Left ventricle myocardium inferior (tissue), 1 donor: Measurements from ENCODE around the gene TBCD. TPM values are rescaled to one million over a fixed set of nuclear protein-coding genes. Genes with fewer than 3 reads are reported as not detected.
A peak's percentile ranks its signal among the peaks of the same experiment; 100 is the strongest.

Source experiments
- DNase-seq: peaks from one replicate; pipeline ENCODE4 v3.0.0-alpha.2; 2020
- H3K27ac ChIP-seq: fragments of 200-600 bp; replicated peaks from 2 replicates; pipeline ENCODE4 v1.8.0; 2021
- H3K27me3 ChIP-seq: fragments of 200-600 bp; 2 replicates; pipeline ENCODE4 v1.8.0; 2021; ENCODE audit warnings: low read depth
- H3K36me3 ChIP-seq: fragments of 200-600 bp; 2 replicates; pipeline ENCODE4 v1.8.0; 2021
- H3K4me1 ChIP-seq: fragments of 200-600 bp; 2 replicates; pipeline ENCODE4 v1.8.0; 2021
- H3K4me3 ChIP-seq: fragments of 200-600 bp; 2 replicates; pipeline ENCODE4 v1.8.0; 2021; ENCODE audit warnings: mild to moderate bottlenecking, moderate library complexity
- H3K9me3 ChIP-seq: fragments of 200-600 bp; replicated peaks from 2 replicates; pipeline ENCODE4 v1.8.0; 2021
- intact Hi-C: fragments of 100-400 bp; cut with micrococcal nuclease; formaldehyde crosslinking; loops from one replicate; pipeline ENCODE4 v1.11.0; 2022
- total RNA-seq: library from RNA; stranded (reverse); fragmentation: NEBNext Ultra II Directional; extraction: Animal tissue kit (Norgen Biotek cat#: 25700); gene quantifications from one replicate; pipeline ENCODE4 v1.2.1, GENCODE V29; 2021
- TF ChIP-seq, protein P1 (sequence below): fragments of 200-600 bp; IDR thresholded peaks from 2 replicates; pipeline ENCODE4 v1.8.0; 2021; ENCODE audit warnings: antibody characterized with exemption, mild to moderate bottlenecking, borderline replicate concordance
- donor health status: DM: no; HTN: yes; CAD: no; lungs with severe emphysema.

Gene TBCD
- total RNA-seq, 1 donor from 2014 or later: 48.0 TPM

DNA sequence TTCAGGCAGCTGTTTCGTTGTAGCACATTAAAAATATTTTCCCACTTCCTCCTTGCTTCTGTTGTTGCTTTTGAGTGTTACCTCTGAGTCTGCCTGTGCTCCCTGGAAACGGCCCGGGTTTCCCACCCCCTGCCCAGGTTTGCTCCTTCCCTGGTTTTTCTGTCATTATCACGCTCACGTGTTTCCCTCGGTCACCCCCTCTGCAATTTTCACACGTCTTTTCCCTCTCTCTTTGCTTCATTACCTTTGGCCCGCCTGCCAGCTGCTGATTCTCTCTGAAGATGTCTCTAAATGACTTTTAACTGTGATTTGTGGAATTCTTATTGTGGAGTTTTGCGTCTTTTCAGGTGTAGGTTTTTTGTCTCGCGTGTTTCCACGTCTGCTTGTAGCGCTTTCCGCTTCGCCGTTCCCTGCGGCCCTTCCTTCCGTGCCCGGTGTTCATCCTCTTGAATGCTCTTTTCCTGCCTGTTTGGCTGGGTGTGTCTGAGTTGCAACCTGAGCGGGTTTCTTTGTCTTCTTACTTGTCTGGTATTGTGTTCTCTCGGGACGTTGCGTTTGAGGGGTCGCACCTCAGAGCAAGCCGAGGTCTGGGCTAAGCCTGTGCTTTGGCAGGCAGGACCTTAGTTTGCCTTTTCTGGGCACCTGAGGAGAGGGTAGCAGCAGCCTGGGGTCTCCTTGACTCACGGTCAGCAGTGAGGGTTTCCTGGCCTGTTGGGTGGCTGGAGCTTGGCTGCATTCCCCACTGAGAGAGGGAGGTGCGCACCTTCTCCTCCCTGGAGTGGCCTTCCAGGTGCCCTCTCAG lies 184.3 kb downstream of the TBCD start:
- no peak overlapping the region for H3K4me3 ChIP-seq

DNA sequence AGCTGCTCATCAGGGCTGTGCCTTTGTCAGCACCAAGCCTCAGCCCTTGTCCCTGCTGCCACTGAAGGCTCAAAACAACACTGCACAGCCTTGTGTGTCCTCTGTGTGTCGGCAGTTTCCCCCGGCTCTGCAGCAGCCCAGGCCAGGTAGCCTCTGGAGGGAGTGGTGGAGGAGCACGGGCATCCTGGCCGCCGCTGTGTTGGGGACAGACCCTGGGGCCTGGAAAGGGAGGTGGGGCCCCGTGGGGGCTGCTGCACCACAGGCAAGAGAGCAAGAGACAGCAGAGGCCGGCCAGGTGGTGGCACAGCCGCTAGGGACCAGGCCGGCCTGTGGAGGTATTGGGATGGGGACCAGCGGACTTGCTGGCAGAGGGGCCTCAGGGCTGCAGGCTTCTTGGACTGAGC lies 184.9 kb downstream of the TBCD start:
- peak; percentile 12 for DNase-seq
- TF ChIP-seq, protein P1, sequence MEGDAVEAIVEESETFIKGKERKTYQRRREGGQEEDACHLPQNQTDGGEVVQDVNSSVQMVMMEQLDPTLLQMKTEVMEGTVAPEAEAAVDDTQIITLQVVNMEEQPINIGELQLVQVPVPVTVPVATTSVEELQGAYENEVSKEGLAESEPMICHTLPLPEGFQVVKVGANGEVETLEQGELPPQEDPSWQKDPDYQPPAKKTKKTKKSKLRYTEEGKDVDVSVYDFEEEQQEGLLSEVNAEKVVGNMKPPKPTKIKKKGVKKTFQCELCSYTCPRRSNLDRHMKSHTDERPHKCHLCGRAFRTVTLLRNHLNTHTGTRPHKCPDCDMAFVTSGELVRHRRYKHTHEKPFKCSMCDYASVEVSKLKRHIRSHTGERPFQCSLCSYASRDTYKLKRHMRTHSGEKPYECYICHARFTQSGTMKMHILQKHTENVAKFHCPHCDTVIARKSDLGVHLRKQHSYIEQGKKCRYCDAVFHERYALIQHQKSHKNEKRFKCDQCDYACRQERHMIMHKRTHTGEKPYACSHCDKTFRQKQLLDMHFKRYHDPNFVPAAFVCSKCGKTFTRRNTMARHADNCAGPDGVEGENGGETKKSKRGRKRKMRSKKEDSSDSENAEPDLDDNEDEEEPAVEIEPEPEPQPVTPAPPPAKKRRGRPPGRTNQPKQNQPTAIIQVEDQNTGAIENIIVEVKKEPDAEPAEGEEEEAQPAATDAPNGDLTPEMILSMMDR: no peak
- Histone ChIP-seq H3K27me3 (no peaks in the 10 kb centered on the region), H3K4me1 (no peaks in the 10 kb centered on the region), H3K9me3 (no peaks in the 10 kb centered on the region), H3K27ac (no peak overlapping the region), H3K4me3 (no peak overlapping the region), H3K36me3 (peaks cover 93% of the 10 kb centered on the region)
- intact Hi-C loops: no loop called here

More for the DNA sequence above, 184.3 kb downstream of the TBCD start:
- Histone ChIP-seq H3K27me3 (no peaks in the 10 kb centered on the region), H3K9me3 (no peaks in the 10 kb centered on the region), H3K4me1 (peaks cover 4% of the 10 kb centered on the region), H3K36me3 (peaks cover 91% of the 10 kb centered on the region), H3K27ac (no peak overlapping the region)
- TF ChIP-seq, protein P1: no peak
- intact Hi-C loops: no loop called here
- DNase-seq: peak; percentile 11

DNA sequence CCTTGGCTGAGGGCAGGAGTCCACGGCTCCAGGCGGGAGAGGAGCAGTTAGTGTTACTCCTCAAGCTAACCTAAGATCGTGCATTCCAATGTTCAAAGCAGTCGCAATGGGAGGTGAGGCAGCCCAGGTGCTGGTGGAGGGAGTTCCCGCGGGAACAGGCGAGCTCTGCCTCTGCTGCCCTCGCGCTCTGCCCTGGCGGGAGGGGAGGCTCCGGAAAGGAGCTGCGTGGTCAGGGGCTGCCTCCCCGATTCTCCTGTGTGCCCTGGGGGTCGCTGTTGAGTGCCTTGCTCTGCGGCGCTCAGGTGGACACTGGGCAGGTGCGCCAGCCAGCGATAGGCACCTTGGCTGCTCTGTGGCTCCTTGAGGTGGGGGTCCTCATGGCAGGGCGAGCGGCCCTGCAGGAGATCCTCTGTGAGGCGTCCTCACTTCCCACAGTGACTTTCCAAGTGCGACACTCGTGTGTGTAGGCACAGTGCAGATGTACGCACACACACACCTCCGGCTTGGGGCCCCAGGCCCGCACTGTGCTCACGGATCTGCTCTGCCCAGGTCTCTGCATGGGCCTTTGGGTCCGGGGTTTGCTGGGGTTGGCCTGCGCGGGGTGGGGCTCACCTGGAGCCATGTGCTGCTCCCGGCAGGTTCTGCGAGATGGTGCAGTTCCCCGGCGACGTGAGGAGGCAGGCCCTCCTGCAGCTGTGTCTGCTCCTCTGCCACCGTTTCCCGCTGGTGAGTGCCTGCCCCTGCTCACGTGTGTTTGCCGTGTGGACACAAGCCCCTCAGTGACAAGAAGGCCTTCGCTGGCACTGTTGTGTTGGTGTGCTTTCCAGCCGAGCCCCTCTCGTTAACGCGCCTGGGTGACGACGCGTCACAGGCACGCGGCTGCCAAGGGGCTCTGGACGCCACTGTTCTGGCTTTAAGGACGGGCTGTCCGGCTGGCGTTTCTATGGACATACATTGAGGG lies 185.8 kb downstream of the TBCD start:
- TF ChIP-seq, protein P1: no peak
- Histone ChIP-seq H3K9me3 (no peaks in the 10 kb centered on the region), H3K27me3 (no peaks in the 10 kb centered on the region), H3K4me1 (no peaks in the 10 kb centered on the region), H3K36me3 (peaks cover 96% of the 10 kb centered on the region), H3K4me3 (no peak overlapping the region), H3K27ac (no peak overlapping the region)
- intact Hi-C loops: no loop called here
- peak; percentile 13 for DNase-seq

DNA sequence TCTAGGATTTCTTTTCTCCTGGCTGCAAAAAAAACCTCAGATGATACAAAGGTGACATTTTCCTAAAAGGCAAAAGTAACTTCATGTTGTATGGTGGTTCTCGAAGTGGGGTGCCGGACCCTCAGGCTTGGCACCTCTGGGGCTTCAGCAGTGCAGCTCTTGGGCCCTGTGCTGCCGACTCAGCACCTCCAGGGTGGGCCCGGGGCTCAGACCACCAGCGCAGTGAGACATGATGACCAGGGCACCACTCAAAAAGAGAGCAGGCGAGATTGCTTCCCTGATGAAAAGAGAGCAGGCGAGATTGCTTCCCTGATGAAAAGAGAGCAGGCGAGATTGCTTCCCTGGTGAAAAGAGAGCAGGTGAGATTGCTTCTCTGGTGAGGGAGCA lies 186.6 kb downstream of the TBCD start:
- no peak overlapping the region for H3K4me3 ChIP-seq
- intact Hi-C loops: no loop called here
- DNase-seq: peak; percentile 7
- TF ChIP-seq, protein P1: no peak
- no peaks in the 10 kb centered on the region for H3K9me3 ChIP-seq
- H3K36me3 ChIP-seq: peaks cover 96% of the 10 kb centered on the region
- no peak overlapping the region for H3K27ac ChIP-seq
- H3K27me3 ChIP-seq: no peaks in the 10 kb centered on the region
- no peaks in the 10 kb centered on the region for H3K4me1 ChIP-seq

DNA sequence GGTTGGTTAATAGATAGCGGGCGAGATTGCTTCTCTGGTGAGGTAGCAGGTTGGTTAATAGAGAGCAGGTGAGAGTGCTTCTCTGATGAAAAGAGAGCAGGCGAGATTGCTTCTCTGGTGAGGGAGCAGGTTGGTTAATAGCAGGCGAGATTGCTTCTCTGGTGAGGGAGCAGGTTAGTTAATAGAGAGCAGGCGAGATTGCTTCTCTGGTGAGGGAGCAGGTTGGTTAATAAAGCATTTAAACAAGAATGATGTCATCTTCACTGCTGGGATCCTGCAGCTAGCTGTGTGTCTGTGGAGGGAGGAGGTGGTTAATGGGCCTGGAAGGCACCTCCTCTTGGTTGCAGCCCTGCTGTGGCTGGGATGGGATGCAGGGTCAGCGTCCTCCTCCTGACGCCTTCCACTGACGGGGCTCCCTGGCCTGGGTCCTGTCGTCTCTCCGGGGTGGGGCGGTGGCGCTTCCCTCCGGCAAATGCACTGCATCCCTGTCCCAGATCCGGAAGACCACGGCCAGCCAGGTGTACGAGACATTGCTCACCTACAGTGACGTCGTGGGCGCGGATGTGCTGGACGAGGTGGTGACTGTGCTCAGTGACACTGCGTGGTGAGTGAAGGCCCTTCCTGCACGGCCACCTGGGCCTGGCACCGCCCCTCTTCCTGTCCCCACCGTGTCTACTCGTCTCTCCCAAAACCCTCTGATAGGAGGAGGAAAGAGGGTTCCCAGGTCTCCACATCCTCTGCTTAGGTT lies 187.2 kb downstream of the TBCD start:
- Histone ChIP-seq H3K4me1 (no peaks in the 10 kb centered on the region), H3K9me3 (peaks cover 6% of the 10 kb centered on the region), H3K27ac (no peak overlapping the region), H3K27me3 (no peaks in the 10 kb centered on the region), H3K36me3 (peaks cover 96% of the 10 kb centered on the region), H3K4me3 (no peak overlapping the region)
- TF ChIP-seq, protein P1: no peak
- DNase-seq: peak; percentile 10
- intact Hi-C loops: no loop called here
